GM06990 (cell line): ENCODE results near the gene SYT2.
A peak's percentile ranks its signal among the peaks of the same experiment; 100 is the strongest.
"Not testable (repeated sequence)": the region's sequence is repeated elsewhere in the genome, so short reads cannot be mapped to it uniquely, and the experiment has no call there.

Experiments
- DNase-seq: peaks from one replicate; pipeline ENCODE4 v3.0.0-alpha.2; 2011; ENCODE audit not compliant: insufficient read length; ENCODE audit errors: extremely low read depth
- H3K27me3 ChIP-seq: replicated peaks from 2 replicates; pipeline ENCODE4 v1.6.0; 2011; ENCODE audit warnings: low read length; ENCODE audit not compliant: control insufficient read depth, insufficient read depth
- H3K36me3 ChIP-seq: 2 replicates; pipeline ENCODE4 v1.5.1; 2011; ENCODE audit warnings: low read length; ENCODE audit not compliant: control insufficient read depth, insufficient read depth
- H3K4me3 ChIP-seq: replicated peaks from 2 replicates; pipeline ENCODE4 v1.5.1; 2011; ENCODE audit warnings: low read depth, mild to moderate bottlenecking, control low read depth, low read length
- TF ChIP-seq, protein P1 (sequence below): IDR thresholded peaks from 2 replicates; pipeline ENCODE4 v1.5.1; 2011; ENCODE audit warnings: low read length, control low read depth, mild to moderate bottlenecking, inconsistent platforms; ENCODE audit not compliant: insufficient read depth, poor library complexity, severe bottlenecking

SYT2 gene

DNA sequence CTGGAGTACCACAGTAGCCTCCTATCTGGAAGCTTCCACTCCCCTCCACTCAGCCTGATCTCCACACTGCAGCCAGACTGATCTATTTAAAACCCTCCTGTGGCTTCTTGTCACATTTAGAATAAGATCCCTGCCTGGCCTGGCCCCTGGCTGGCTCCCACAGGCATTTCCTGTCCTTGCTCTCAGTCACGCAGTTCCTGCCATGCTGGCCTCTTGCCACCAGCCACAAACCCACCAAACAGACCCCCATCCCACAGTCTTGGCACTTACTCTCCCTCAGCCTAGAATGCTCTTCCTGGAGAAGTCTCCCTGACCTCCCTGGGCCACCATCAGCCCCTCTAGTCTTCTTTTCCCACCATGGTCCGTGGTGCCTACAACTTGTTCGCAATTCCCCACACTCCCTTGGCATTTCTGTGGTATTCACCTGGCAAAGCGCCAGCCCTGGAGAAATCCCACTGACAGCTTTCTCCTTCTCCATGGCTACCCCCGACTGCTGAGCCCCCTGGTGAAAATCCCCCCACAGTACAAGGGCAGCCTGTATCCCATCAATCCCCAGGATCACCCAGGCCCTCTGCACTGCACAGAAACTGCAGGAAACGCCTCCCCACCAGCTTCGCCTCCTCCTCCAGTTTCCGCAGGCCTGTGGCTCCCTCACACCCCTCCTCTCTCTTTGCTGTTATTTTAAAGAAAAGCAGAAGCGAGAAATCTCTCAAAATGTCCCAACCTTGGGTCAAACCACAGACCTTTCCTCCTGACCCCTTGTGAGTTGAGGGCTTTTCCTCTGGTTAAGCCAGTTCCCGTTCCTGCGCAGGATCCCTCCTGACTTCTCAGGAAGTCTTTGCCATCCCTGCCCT is 94.5 kb downstream of the SYT2 start:
- peak overlapping the region; percentile 1; the same call in 1 of the 2 replicates for H3K4me3 ChIP-seq
- H3K36me3 ChIP-seq: no peaks in the 10 kb centered on the region
- TF ChIP-seq, protein P1, sequence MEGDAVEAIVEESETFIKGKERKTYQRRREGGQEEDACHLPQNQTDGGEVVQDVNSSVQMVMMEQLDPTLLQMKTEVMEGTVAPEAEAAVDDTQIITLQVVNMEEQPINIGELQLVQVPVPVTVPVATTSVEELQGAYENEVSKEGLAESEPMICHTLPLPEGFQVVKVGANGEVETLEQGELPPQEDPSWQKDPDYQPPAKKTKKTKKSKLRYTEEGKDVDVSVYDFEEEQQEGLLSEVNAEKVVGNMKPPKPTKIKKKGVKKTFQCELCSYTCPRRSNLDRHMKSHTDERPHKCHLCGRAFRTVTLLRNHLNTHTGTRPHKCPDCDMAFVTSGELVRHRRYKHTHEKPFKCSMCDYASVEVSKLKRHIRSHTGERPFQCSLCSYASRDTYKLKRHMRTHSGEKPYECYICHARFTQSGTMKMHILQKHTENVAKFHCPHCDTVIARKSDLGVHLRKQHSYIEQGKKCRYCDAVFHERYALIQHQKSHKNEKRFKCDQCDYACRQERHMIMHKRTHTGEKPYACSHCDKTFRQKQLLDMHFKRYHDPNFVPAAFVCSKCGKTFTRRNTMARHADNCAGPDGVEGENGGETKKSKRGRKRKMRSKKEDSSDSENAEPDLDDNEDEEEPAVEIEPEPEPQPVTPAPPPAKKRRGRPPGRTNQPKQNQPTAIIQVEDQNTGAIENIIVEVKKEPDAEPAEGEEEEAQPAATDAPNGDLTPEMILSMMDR: no peak
- no peaks in the 10 kb centered on the region for H3K27me3 ChIP-seq
- peak; percentile 61 for DNase-seq

DNA sequence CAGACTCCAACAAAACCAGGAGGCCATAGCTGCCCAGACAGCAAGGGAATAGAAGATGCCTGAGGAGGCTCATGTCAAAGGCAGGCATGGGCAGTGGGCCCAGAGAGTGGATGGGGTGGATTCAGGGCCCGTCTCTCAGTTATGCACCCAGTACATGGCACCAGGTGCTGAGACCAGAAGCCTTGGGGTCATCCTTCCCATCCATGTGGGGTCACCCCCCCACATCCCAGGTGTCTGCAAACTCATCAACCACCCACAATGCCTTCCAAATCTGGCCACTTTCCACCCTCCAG is 95.1 kb downstream of the SYT2 start:
- H3K4me3 ChIP-seq, H3K27me3 ChIP-seq, DNase-seq, H3K36me3 ChIP-seq: not testable (repeated sequence)

DNA sequence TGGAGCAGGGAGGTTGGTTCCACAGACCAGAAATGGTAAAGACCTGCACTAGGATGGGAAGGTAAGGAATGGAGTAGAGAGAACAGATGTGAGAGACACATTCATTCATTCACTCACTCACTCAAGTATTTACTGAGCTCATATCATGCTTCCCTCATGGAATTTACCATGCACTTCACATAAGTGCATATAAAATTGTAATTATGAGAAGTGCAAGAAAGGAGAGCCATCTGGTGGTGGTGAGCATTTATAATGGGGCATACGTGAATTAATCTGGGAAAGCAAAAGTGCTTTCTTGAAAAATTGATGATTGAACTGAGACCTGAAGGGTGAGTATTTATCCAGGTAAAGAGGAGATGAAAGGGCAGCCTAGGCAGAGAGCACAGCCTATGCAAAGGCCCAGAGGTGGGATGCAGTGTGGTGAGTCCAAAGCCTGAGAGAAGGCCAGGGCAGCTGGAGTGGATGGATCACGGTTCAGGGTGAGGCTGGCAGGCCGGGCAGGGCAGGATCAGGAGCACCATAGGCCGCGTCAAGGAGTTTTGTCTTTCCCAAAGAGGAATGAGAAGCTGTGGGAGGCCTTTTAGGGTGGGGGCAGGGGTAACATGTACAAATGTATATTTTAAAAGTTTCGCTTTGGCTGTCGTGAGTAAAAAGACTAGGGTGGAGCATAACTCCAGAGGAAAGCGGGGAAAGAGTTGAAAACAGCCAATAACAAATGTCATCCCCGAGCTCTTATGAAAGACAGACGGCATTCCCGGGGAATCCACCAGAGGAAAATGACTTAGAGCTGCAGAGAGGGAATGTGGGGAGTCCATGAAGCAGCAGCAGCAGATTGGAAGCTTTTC is 95.7 kb downstream of the SYT2 start:
- H3K36me3 ChIP-seq, H3K4me3 ChIP-seq, H3K27me3 ChIP-seq, DNase-seq: not testable (repeated sequence)
- TF ChIP-seq, protein P1: peak; percentile 12

DNA sequence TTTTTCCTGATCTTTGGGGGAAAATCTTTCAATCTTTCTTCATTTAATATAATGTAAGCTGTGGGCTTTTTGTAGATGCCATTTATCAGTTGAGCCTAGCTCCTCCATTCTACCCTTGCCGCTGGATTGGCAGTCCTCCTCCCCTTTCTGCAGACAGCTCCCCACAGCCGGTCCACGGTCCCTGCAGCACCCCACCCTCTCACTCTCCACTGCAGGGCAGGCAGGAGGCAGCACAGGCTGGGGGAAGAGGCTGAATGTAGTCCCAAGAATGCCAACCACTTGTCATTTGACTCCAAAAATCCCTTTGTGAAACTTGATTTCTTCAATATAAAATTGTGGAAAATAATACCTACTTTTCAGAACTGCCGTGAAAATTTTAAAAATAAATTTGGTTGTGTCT is 96.7 kb downstream of the SYT2 start:
- DNase-seq: no peak
- TF ChIP-seq, protein P1: no peak
- Histone ChIP-seq H3K27me3 (no peaks in the 10 kb centered on the region), H3K36me3 (no peaks in the 10 kb centered on the region), H3K4me3 (no peak overlapping the region)

DNA sequence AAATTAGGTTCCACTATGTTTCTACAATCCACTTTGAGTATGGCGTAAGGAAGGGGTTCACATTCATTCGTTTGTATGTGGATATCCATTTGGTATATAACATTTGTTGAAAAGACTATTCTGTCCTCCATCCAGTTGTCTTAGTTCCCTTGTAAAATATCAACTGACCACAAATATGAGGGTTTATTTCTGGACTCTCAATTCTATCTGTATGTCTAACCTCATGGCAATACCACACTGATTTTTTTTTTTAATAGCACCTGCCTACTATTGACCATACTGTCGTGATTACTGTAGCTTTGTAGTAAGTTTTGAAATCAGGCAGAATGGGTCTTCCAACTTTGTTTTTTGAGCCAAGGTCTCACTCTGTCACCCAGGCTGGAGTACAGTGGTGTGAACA is 98.2 kb downstream of the SYT2 start:
- DNase-seq, H3K36me3 ChIP-seq, H3K4me3 ChIP-seq, H3K27me3 ChIP-seq: not testable (repeated sequence)

DNA sequence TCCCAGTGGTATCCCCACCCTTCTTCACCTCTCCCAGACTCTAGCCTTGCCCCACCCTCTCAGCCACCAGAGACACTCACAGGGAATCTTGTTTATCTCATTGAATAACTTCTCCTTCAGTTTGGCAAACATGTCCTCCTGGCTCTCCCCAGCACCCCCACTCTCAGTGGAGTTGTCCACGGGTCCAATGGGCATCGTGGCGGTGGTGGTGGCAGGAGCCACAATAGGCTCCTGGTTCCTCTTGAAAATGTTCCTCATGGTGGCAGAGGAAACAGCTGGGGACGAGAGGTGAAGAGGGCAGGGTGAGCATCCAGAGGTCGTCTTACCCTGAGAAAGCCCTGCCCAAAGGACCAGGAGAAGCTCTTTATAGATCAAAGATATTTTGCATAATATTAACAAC is 104.7 kb downstream of the SYT2 start:
- TF ChIP-seq, protein P1: no peak
- DNase-seq: no peak
- no peaks in the 10 kb centered on the region for H3K27me3 ChIP-seq
- H3K36me3 ChIP-seq: no peaks in the 10 kb centered on the region
- H3K4me3 ChIP-seq: no peak overlapping the region
